Right cardiac atrium (tissue), 5 donors: ENCODE results near the gene PRKCD. TPM values are rescaled to one million over a fixed set of nuclear protein-coding genes. Genes with fewer than 3 reads are reported as not detected.

Source experiments
- ATAC-seq, 2 donors: fragments of 200-7000 bp; cut with Tn5 transposase; one replicate each; pipeline versions ENCODE4 v1.8.0 to v1.9.1; 2020; ENCODE audit warnings: moderate library complexity in 2 of 2, mild to moderate bottlenecking in 1 of 2
- DNase-seq, 3 donors: peaks; one replicate each; pipeline ENCODE4 v3.0.0-alpha.2; 2020
- H3K27ac ChIP-seq: one replicate; pipeline ENCODE4 v1.5.1; 2013; ENCODE audit warnings: mild to moderate bottlenecking, low read length, control low read depth, moderate library complexity
- H3K27me3 ChIP-seq: one replicate; pipeline ENCODE4 v1.6.1; 2013; ENCODE audit not compliant: control insufficient read depth, insufficient read depth
- H3K4me1 ChIP-seq: one replicate; pipeline ENCODE4 v1.6.1; 2013; ENCODE audit warnings: low read length; ENCODE audit not compliant: control insufficient read depth, insufficient read depth
- H3K4me3 ChIP-seq: one replicate; pipeline ENCODE4 v1.5.1; 2013; ENCODE audit warnings: low read length, control low read depth
- H3K9me3 ChIP-seq: one replicate; pipeline ENCODE4 v1.6.1; 2013; ENCODE audit warnings: low read length; ENCODE audit not compliant: control insufficient read depth
- WGBS: extraction: QIAGEN DNeasy Blood & Tissue Kit; methylation state at CpG from one replicate; pipeline ENCODE4 v1.1.7; 2013; 5-methylcytosine and 5-hydroxymethylcytosine counted together
- intact Hi-C, 4 donors: fragments of 100-400 bp; cut with DNase I; formaldehyde crosslinking; loops; one replicate each; pipeline versions ENCODE4 v1.11.0 to v1.14.0; 2022 to 2023
- polyA plus RNA-seq: library from polyadenylated mRNA; stranded (reverse); fragments of 200-250 nt; gene quantifications from one replicate; pipeline ENCODE4 v1.2.3, GENCODE V29; 2013
- total RNA-seq, 4 donors: library from RNA; stranded (reverse); fragmentation: NEBNext Ultra II Directional; extraction: Animal tissue kit (Norgen Biotek cat#: 25700); gene quantifications; one replicate each; pipeline ENCODE4 v1.2.1, GENCODE V29; 2021
- donor health status: healthy with polysubstance abuse.
- donor health status: DM: no; HTN: yes; CAD: no.
- donor health status: DM: no; HTN: no; CAD: no.
- donor health status: DM: no; HTN: yes; CAD: no; lungs with severe emphysema.
- donor health status: DM: yes; HTN: yes; CAD: no.

Gene PRKCD
- total and polyA plus RNA-seq, 5 donors: 20.9 to 34.4 (median 28.4) TPM

DNA sequence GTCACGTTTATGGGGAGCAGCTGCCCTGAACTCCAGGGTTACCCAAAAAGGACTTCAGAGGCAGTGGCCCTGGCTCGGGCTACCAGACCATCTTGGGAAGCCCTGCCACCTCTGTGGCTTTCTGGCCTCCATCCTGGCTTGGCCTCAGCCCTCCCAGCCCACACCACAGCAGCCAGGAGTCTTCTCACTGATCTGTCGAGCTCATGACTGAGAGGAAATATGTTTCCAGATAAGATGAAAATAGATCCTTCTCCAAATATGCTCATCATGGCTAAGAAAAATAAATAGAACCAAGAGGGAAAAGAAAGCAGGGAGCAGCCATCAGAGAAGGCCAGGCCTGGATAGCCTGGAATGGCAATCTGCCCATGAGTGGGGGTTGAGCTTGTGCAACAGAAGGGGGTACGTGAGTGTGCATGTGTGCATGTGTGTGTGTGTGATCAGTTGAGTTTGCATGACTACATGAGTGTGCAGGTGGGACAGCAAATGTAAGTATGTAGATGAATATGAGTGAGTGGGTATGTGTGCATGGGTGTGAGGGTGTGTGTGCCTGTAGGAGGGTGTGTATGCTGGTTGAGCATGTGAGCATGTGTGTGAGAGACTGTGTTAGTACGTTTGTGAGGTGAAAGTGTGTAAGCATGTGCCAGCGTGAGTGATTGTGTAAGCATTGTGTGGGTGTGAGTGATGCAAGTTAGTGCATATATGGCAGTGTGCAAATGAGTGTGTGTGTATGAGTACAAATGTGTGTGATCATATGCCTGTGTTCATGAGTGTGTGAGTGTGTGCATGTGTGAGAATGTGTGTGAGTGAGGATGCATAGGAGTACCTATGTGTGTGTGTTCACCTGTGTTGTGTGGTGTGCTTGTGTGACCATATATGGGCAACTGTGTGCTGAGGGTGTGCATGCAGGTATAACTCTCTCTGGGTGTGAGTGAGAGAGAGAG lies 20.8 kb upstream of the PRKCD start:
- Histone ChIP-seq H3K4me3 (no peak overlapping the region), H3K27ac (no peak overlapping the region), H3K27me3 (no peaks in the 10 kb centered on the region), H3K4me1 (peaks cover 4% of the 10 kb centered on the region), H3K9me3 (no peaks in the 10 kb centered on the region)
- ATAC-seq (no peak), DNase-seq (no peak)
- intact Hi-C loops: no loop called here
- WGBS: 34% methylated on average over 6 of the region's 6 CpGs

- Histone ChIP-seq H3K27me3 (no peaks in the 10 kb centered on the region), H3K27ac (no peak overlapping the region), H3K4me1 (peaks cover 4% of the 10 kb centered on the region), H3K9me3 (no peaks in the 10 kb centered on the region), H3K4me3 (no peak overlapping the region)
- 71% methylated on average over 6 of the region's 6 CpGs for whole genome bisulfite sequencing
- peak; percentile 38 to 54 for ATAC-seq
- DNase-seq: no peak
- intact Hi-C loops: no loop called here
Observed at GRCh38 chr3:53140847-53141845, 19.9 kb upstream of the PRKCD start.

- intact Hi-C loops: no loop called here
- WGBS: 63% methylated on average over 3 of the region's 3 CpGs
Observed at GRCh38 chr3:53142986-53143385, 18.0 kb upstream of the PRKCD start.

GRCh38 chr3:53144446-53144845 lies 16.6 kb upstream of the PRKCD start:
- DNase-seq (no peak), ATAC-seq (no peak)
- 98% methylated on average over 4 of the region's 4 CpGs for WGBS
- H3K4me3 ChIP-seq: no peak overlapping the region
- intact Hi-C loops: no loop called here
- H3K9me3 ChIP-seq: no peaks in the 10 kb centered on the region
- no peak overlapping the region for H3K27ac ChIP-seq
- no peaks in the 10 kb centered on the region for H3K27me3 ChIP-seq
- H3K4me1 ChIP-seq: peaks cover 4% of the 10 kb centered on the region

More at GRCh38 chr3:53142986-53143385, 18.0 kb upstream of the PRKCD start:
- no peak overlapping the region for H3K4me3 ChIP-seq
- no peaks in the 10 kb centered on the region for H3K9me3 ChIP-seq
- no peak overlapping the region for H3K27ac ChIP-seq
- DNase-seq (no peak), ATAC-seq (no peak)
- H3K27me3 ChIP-seq: no peaks in the 10 kb centered on the region
- H3K4me1 ChIP-seq: peaks cover 4% of the 10 kb centered on the region

DNA sequence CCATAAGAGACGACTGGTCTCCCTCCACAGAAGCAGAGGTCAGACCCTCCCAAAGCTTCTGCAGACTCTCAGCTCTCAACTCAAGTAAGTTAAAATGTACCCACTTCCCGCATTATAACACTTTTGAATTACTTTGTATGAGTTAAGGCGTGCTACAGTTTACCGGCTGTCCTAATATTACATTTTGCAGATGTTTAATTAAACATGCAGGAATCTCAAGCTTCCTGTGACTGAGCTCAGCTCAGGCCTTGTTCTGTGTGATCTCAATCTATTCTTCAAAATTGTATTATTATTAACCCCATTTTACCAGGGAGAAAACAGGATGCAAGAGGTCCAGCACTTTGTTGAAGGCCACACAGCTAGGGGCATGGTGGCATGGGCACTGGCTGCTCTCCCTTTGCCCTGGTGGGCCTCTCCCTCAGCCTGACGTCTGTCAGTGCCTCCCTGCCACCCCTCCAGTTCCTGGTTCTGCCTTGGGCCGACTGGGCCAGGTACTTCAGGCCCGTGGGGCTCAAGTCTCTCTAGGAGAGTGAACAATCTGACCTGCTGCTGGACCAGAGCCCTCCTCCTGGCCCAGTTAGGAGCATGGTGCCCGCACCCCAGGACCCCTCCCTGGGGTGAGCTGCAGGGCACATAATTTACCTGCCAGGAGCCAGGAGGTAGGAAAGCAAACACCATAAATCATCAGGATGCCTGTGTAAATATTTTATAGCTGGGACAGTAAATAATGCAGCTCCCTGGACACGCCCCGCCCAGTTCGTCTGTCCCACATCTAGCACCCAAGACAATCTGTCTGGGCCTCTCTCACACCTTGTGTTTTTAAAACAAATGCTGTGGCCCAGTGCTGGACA lies 15.9 kb upstream of the PRKCD start:
- ATAC-seq (no peak), DNase-seq (no peak)
- 77% methylated on average over 11 of the region's 11 CpGs for WGBS
- intact Hi-C loops: no loop called here
- H3K27ac ChIP-seq: no peak overlapping the region
- no peaks in the 10 kb centered on the region for H3K27me3 ChIP-seq
- no peaks in the 10 kb centered on the region for H3K9me3 ChIP-seq
- peaks cover 7% of the 10 kb centered on the region for H3K4me1 ChIP-seq
- H3K4me3 ChIP-seq: no peak overlapping the region

GRCh38 chr3:53145713-53146080 lies 15.3 kb upstream of the PRKCD start:
- H3K9me3 ChIP-seq: no peaks in the 10 kb centered on the region
- H3K4me3 ChIP-seq: no peak overlapping the region
- ATAC-seq: no peak
- 80% methylated on average over 3 of the region's 3 CpGs for WGBS
- no peak overlapping the region for H3K27ac ChIP-seq
- H3K27me3 ChIP-seq: no peaks in the 10 kb centered on the region
- intact Hi-C loops: no loop called here
- H3K4me1 ChIP-seq: peaks cover 2% of the 10 kb centered on the region
- DNase-seq: no peak

DNA sequence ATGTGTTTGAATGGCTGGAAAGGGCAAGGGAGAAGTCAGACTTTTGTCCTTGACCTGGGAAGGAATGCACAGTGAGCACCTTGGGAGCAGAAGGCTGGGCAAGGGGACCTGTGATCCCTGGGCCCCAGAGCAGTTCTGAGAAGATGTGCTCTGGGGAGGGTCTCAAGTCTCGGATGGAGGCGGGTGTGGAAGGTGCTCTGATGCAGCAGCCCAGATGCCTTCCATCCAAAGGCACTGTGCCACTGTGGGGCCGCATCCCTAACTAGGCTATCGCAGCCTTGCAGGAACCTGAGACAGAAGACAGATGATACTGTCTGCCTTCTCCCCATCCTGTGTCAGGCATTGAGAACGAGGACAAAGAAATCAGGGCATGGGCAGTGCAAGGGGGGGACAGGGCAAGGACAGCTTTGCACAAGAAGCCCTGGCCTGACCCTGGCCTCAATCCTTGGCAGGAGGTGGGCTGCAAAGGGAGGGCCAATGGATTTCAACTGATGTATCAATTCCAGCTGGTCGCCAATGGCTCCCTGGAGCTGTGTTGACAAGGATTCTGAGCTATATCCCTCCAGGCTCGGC lies 14.6 kb upstream of the PRKCD start:
- no peak for DNase-seq
- Histone ChIP-seq H3K4me3 (no peak overlapping the region), H3K4me1 (peaks cover 2% of the 10 kb centered on the region), H3K27ac (no peak overlapping the region), H3K27me3 (no peaks in the 10 kb centered on the region), H3K9me3 (no peaks in the 10 kb centered on the region)
- WGBS: 79% methylated on average over 7 of the region's 7 CpGs
- intact Hi-C loops: no loop called here
- no peak for ATAC-seq

GRCh38 chr3:53147151-53147902 lies 13.7 kb upstream of the PRKCD start:
- H3K4me1 ChIP-seq: peaks cover 2% of the 10 kb centered on the region
- intact Hi-C loops: no loop called here
- 78% methylated on average over 11 of the region's 11 CpGs for WGBS
- no peak overlapping the region for H3K4me3 ChIP-seq
- ATAC-seq (no peak), DNase-seq (peak in 1 of 3 donors; percentile 28)
- H3K9me3 ChIP-seq: no peaks in the 10 kb centered on the region
- no peaks in the 10 kb centered on the region for H3K27me3 ChIP-seq
- H3K27ac ChIP-seq: no peak overlapping the region

DNA sequence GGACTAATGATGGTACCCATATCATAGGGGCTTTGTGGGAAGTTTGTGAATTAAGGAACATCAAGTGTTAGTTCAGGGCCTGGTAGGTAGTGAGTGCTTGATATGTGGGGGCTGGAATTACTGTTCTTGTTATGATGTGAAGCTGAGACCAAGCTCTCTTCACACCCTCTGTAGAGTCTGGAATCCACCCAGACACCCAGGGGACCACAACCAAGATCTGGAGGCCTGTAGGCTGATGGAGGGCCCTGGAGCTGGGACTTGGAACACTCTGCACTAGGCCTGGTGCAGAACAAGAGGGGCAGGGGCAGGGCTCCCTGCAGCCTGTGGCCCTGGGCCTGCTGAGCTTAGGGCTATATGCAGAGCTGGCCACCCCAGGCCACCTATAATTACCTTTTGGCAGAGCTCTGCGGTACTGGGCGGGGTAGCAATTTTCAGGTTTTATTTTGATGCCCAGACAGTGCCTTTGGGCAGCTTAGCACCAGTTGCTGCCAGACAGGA lies 13.1 kb upstream of the PRKCD start:
- intact Hi-C loops: no loop called here
- WGBS: 95% methylated on average over 2 of the region's 2 CpGs
- no peaks in the 10 kb centered on the region for H3K27me3 ChIP-seq
- no peak for ATAC-seq
- peak in 1 of 3 donors; percentile 24 for DNase-seq
- no peak overlapping the region for H3K4me3 ChIP-seq
- no peaks in the 10 kb centered on the region for H3K9me3 ChIP-seq
- H3K27ac ChIP-seq: no peak overlapping the region
- peaks cover 2% of the 10 kb centered on the region for H3K4me1 ChIP-seq
